NCI-H2029 treated with DMSO at 0.1 percent for 48 hours (cell line): Measurements from ENCODE around the gene HAUS3.
"Not testable (repeated sequence)": the region's sequence is repeated elsewhere in the genome, so short reads cannot be mapped to it uniquely, and the experiment has no call there.

Experiments
- DNase-seq: peaks from one replicate; lab custom pipeline; 2025; lab: John Stamatoyannopoulos, UW

The HAUS3 gene

GRCh38 chr4:2275546-2276251, 33.8 kb upstream of the HAUS3 start:
- no peak for DNase-seq

GRCh38 chr4:2275044-2275397, 33.1 kb upstream of the HAUS3 start:
- DNase-seq: not testable (repeated sequence)

- DNase-seq: no peak
Measured at GRCh38 chr4:2274320-2275043, 32.6 kb upstream of the HAUS3 start.

- no peak for DNase-seq
Measured at GRCh38 chr4:2273657-2274319, 31.9 kb upstream of the HAUS3 start.

GRCh38 chr4:2273221-2273620, 31.3 kb upstream of the HAUS3 start:
- no peak for DNase-seq

- DNase-seq: no peak
Measured at GRCh38 chr4:2272828-2273120, 30.9 kb upstream of the HAUS3 start.

GRCh38 chr4:2272026-2272827, 30.3 kb upstream of the HAUS3 start:
- no peak for DNase-seq

GRCh38 chr4:2271279-2272025, 29.5 kb upstream of the HAUS3 start:
- no peak for DNase-seq

GRCh38 chr4:2270341-2271165, 28.6 kb upstream of the HAUS3 start:
- DNase-seq: no peak

- no peak for DNase-seq
Measured at GRCh38 chr4:2269618-2270163, 27.8 kb upstream of the HAUS3 start.

- DNase-seq: no peak
Measured at GRCh38 chr4:2269206-2269531, 27.2 kb upstream of the HAUS3 start.

GRCh38 chr4:2268357-2269205, 26.7 kb upstream of the HAUS3 start:
- DNase-seq: no peak

- DNase-seq: no peak
Measured at GRCh38 chr4:2267841-2268240, 25.9 kb upstream of the HAUS3 start.

- DNase-seq: no peak
Measured at GRCh38 chr4:2267320-2267811, 25.4 kb upstream of the HAUS3 start.

- no peak for DNase-seq
Measured at GRCh38 chr4:2266821-2267220, 24.9 kb upstream of the HAUS3 start.

- no peak for DNase-seq
Measured at GRCh38 chr4:2266181-2266580, 24.3 kb upstream of the HAUS3 start.

- DNase-seq: no peak
Measured at GRCh38 chr4:2265113-2266110, 23.5 kb upstream of the HAUS3 start.

- DNase-seq: no peak
Measured at GRCh38 chr4:2264481-2265041, 22.6 kb upstream of the HAUS3 start.
